Central memory CD8-positive, alpha-beta T cell (primary cell): ENCODE data around the gene LRRC4B.

Experiments used
- ATAC-seq: fragments of 150-1000 bp; cut with Tn5 transposase; replicated peaks from 2 replicates; pipeline ENCODE4 v1.10.0; 2022; ENCODE audit warnings: mild to moderate bottlenecking, moderate FRiP score, moderate number of reproducible peaks; ENCODE audit not compliant: poor library complexity, severe bottlenecking; ENCODE audit errors: extremely low read depth
- DNase-seq, 2 donors: peaks; one replicate each; pipeline ENCODE4 v3.0.0; 2021; ENCODE audit warnings: low spot score in 2 of 2
- H3K27ac Mint-ChIP-seq: one replicate; pipeline ENCODE4 v1.8.0; 2022; ENCODE audit warnings: low read depth, mild to moderate bottlenecking, moderate library complexity, mixed read lengths
- H3K27me3 Mint-ChIP-seq: one replicate; pipeline ENCODE4 v1.8.0; 2022; ENCODE audit warnings: mixed read lengths
- H3K36me3 Mint-ChIP-seq: one replicate; pipeline ENCODE4 v1.8.0; 2022; ENCODE audit warnings: mild to moderate bottlenecking, moderate library complexity, mixed read lengths; ENCODE audit not compliant: insufficient read depth
- H3K4me1 Mint-ChIP-seq: one replicate; pipeline ENCODE4 v1.8.0; 2022; ENCODE audit warnings: mixed read lengths
- H3K4me3 Mint-ChIP-seq: one replicate; pipeline ENCODE4 v1.8.0; 2022; ENCODE audit warnings: mild to moderate bottlenecking, moderate library complexity, mixed read lengths
- H3K9me3 Mint-ChIP-seq: one replicate; pipeline ENCODE4 v1.8.0; 2022; ENCODE audit warnings: mixed read lengths

The LRRC4B gene

GRCh38 chr19:50498219-50499056 lies 69.8 kb downstream of the LRRC4B start:
- Mint-ChIP-seq H3K9me3 (no peaks in the 10 kb centered on the region), H3K4me1 (no peaks in the 10 kb centered on the region), H3K27me3 (no peaks in the 10 kb centered on the region), H3K4me3 (no peak overlapping the region), H3K36me3 (peaks cover 3% of the 10 kb centered on the region), H3K27ac (no peak overlapping the region)
- DNase-seq (no peak), ATAC-seq (no peak)

GRCh38 chr19:50497022-50497405 lies 71.2 kb downstream of the LRRC4B start:
- Mint-ChIP-seq H3K27me3 (no peaks in the 10 kb centered on the region), H3K36me3 (peaks cover 3% of the 10 kb centered on the region), H3K27ac (no peak overlapping the region), H3K4me3 (no peak overlapping the region), H3K9me3 (no peaks in the 10 kb centered on the region), H3K4me1 (peaks cover 5% of the 10 kb centered on the region)
- DNase-seq (no peak), ATAC-seq (no peak)

- ATAC-seq (no peak), DNase-seq (no peak)
- Mint-ChIP-seq H3K4me3 (no peak overlapping the region), H3K4me1 (peaks cover 11% of the 10 kb centered on the region), H3K27me3 (no peaks in the 10 kb centered on the region), H3K9me3 (no peaks in the 10 kb centered on the region), H3K27ac (no peak overlapping the region), H3K36me3 (peaks cover 6% of the 10 kb centered on the region)
Measured at GRCh38 chr19:50496189-50497021, 71.8 kb downstream of the LRRC4B start.

DNA sequence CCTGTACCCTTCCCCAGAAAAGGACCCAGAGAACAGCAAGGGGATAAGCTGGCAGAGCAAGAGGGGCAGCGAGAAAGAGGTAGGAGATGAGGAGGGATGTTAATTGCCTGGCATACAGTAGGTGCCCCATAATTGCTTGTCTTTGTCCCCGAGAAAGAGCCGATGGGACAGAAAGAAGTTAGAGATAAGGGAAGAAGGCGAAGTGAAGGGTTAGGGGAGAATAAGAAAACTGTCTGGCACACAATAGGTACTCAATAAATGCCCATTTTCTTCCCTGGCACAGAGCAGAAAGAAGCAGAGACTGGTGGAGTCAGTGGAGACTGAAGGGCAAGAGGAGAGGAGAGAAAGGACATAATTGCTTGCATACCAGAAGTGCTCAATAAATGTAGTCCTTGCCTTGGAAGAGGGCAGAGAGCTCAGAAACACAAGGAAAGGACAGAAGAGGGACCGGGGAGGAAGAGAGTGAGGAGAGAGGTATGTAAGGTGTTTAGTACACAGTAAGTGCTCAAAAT lies 73.2 kb downstream of the LRRC4B start:
- no peak overlapping the region for H3K27ac Mint-ChIP-seq

GRCh38 chr19:50494186-50495019 lies 73.8 kb downstream of the LRRC4B start:
- no peaks in the 10 kb centered on the region for H3K27me3 Mint-ChIP-seq
- H3K4me1 Mint-ChIP-seq: peaks cover 23% of the 10 kb centered on the region
- no peak for DNase-seq
- H3K27ac Mint-ChIP-seq: peak overlapping the region; percentile 57
- no peak overlapping the region for H3K4me3 Mint-ChIP-seq
- peaks cover 9% of the 10 kb centered on the region for H3K36me3 Mint-ChIP-seq
- H3K9me3 Mint-ChIP-seq: no peaks in the 10 kb centered on the region
- ATAC-seq: no peak

More for the DNA sequence above, 73.2 kb downstream of the LRRC4B start:
- H3K4me3 Mint-ChIP-seq: no peak overlapping the region
- no peak for ATAC-seq
- peaks cover 23% of the 10 kb centered on the region for H3K4me1 Mint-ChIP-seq
- DNase-seq: no peak
- H3K9me3 Mint-ChIP-seq: no peaks in the 10 kb centered on the region
- H3K36me3 Mint-ChIP-seq: peaks cover 7% of the 10 kb centered on the region
- H3K27me3 Mint-ChIP-seq: no peaks in the 10 kb centered on the region

DNA sequence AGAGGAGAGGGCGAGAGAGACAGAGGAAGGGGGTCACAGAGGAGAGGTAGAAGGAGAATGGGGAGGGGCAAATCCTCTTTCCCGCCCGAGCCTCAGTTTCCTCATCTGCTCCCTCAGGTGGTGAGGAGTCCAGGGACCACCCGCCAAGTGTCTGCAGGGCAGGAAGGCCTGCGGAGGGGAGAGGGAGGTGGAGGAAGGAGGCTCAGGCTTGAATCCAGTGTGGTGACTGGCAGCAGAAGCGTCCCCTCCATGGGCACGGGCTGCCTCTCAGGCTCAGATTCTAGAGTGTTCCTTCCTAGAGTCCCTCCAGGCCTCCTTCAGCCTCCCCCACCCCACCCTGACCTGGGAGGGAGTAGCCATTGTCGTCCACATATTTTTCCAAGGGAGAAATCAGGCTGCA lies 75.1 kb downstream of the LRRC4B start:
- H3K36me3 Mint-ChIP-seq: peaks cover 9% of the 10 kb centered on the region
- no peak overlapping the region for H3K4me3 Mint-ChIP-seq
- no peaks in the 10 kb centered on the region for H3K27me3 Mint-ChIP-seq
- peaks cover 33% of the 10 kb centered on the region for H3K4me1 Mint-ChIP-seq
- ATAC-seq: no peak
- no peak overlapping the region for H3K27ac Mint-ChIP-seq
- DNase-seq: no peak
- no peaks in the 10 kb centered on the region for H3K9me3 Mint-ChIP-seq

- Mint-ChIP-seq H3K4me3 (no peak overlapping the region), H3K9me3 (no peaks in the 10 kb centered on the region), H3K4me1 (peaks cover 33% of the 10 kb centered on the region), H3K27ac (peak overlapping the region; percentile 87), H3K36me3 (peaks cover 9% of the 10 kb centered on the region), H3K27me3 (no peaks in the 10 kb centered on the region)
- ATAC-seq: no peak
- DNase-seq: no peak
Measured at GRCh38 chr19:50492303-50493052, 75.8 kb downstream of the LRRC4B start.

- peak overlapping the region; percentile 87 for H3K27ac Mint-ChIP-seq
- H3K36me3 Mint-ChIP-seq: peaks cover 9% of the 10 kb centered on the region
- ATAC-seq (no peak), DNase-seq (no peak)
- peaks cover 33% of the 10 kb centered on the region for H3K4me1 Mint-ChIP-seq
- no peaks in the 10 kb centered on the region for H3K9me3 Mint-ChIP-seq
- no peaks in the 10 kb centered on the region for H3K27me3 Mint-ChIP-seq
- H3K4me3 Mint-ChIP-seq: no peak overlapping the region
Measured at GRCh38 chr19:50490991-50491472, 77.2 kb downstream of the LRRC4B start.

DNA sequence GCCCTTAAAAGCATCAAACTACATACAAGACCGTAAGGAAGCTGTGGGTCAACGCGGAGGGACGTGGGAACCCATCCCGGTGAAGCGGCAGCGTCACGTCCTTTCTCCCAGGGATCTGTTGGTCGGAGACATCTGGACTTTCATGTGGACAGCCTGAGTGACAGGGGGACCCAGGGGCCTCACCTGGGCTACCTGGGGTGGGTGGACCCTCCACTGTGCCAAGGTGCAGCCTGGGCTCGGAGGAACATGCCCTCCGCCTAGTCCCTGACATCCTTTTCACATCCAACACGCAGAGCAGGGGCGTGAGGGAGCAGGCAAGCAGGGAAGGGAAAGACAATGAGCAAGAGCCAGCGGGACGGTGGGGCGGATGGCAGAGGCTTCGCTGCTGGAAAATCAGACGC lies 77.8 kb downstream of the LRRC4B start:
- no peak for ATAC-seq
- Mint-ChIP-seq H3K9me3 (no peaks in the 10 kb centered on the region), H3K4me1 (peaks cover 38% of the 10 kb centered on the region), H3K36me3 (peaks cover 7% of the 10 kb centered on the region), H3K27ac (no peak overlapping the region), H3K4me3 (no peak overlapping the region), H3K27me3 (no peaks in the 10 kb centered on the region)
- no peak for DNase-seq

GRCh38 chr19:50489461-50490011 lies 78.7 kb downstream of the LRRC4B start:
- ATAC-seq (no peak), DNase-seq (no peak)
- H3K36me3 Mint-ChIP-seq: peaks cover 7% of the 10 kb centered on the region
- H3K9me3 Mint-ChIP-seq: no peaks in the 10 kb centered on the region
- no peak overlapping the region for H3K4me3 Mint-ChIP-seq
- H3K4me1 Mint-ChIP-seq: peaks cover 41% of the 10 kb centered on the region
- no peaks in the 10 kb centered on the region for H3K27me3 Mint-ChIP-seq
- H3K27ac Mint-ChIP-seq: peak overlapping the region; percentile 80

DNA sequence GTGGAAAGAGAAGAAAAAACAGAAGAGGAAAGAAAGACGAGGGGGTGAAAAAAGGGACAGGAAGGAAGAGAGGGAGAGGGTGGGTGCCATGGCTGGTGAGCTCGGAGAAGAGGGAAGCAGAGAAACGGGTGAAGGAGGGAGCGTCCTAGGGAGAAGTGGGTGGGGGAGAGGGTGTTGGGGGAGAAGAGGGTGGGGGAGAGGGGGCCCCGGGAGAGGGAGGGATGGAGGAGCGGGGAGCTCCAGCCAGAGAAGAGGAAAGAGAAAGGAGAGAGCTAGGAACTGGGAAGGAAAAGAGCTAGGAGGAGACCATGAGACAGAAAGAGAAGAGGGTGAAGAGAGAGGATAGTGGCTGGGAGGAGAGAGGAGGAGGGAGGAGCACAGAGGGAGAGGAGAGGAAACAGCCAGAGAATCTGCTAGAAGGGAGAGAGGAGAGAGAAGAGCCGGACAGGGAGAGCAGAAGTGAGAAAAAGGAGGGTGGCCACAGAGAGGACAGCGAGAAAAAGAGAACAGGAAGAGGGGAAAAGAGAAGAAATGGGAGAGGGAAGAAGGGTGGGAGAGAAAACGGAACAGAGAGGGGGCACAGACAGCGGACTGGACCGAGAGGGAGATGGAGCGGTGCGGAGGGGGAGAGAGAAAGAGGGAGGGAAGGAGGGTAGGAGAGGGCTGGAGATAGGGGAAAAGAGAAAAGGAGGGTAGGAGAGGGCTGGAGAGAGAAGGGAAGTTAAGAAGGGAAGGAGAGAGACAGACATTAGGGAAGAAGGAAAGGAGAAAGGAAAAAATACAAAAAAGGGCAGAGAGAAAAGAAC lies 79.6 kb downstream of the LRRC4B start:
- Mint-ChIP-seq H3K27ac (peak overlapping the region; percentile 80), H3K36me3 (peaks cover 11% of the 10 kb centered on the region), H3K4me3 (no peak overlapping the region)

More for the DNA sequence above, 79.6 kb downstream of the LRRC4B start:
- H3K9me3 Mint-ChIP-seq: no peaks in the 10 kb centered on the region
- DNase-seq (no peak), ATAC-seq (no peak)
- peaks cover 41% of the 10 kb centered on the region for H3K4me1 Mint-ChIP-seq
- H3K27me3 Mint-ChIP-seq: no peaks in the 10 kb centered on the region
